HG02884 (cell line): ENCODE data around the gene ESYT2.

Source experiments
- ATAC-seq: cut with Tn5 transposase; IDR thresholded peaks from one replicate; pipeline ENCODE4 v1.9.1; 2021; ENCODE audit warnings: mild to moderate bottlenecking, moderate library complexity; ENCODE audit not compliant: unreplicated experiment

ESYT2 gene

GRCh38 chr7:158774952-158775351, 54.4 kb downstream of the ESYT2 start:
- ATAC-seq = no peak

GRCh38 chr7:158772916-158773315, 56.4 kb downstream of the ESYT2 start:
- no peak for ATAC-seq

DNA sequence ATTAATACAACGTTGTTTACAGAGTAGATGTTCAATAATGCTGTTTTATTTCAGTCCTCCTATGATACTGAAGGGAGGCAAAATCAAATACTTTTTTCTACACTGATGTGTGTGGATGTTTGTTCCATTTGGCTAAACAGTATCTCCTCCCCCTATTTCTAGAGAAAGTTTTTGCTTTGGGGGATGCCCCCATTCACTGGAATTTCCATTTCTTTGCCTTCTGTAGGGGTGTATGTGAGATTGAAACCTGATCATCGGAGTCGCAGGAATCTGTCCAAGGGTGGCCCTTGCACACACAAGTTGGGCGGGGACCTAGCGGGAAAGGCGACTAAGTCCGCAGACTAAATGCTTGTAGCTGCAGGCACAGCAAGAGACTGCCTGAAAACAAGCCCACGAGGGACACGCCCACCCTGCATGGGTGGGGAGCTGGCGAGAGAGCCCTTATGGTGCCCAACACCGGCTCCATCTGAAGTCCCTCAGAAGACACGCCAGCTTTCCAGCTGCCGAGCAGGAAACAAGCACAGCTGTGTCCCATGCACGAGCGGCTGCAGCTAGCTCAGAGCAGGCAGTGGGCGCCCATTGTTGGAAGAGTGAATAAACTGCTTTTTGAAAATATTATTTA, 58.0 kb downstream of the ESYT2 start:
- no peak for ATAC-seq

DNA sequence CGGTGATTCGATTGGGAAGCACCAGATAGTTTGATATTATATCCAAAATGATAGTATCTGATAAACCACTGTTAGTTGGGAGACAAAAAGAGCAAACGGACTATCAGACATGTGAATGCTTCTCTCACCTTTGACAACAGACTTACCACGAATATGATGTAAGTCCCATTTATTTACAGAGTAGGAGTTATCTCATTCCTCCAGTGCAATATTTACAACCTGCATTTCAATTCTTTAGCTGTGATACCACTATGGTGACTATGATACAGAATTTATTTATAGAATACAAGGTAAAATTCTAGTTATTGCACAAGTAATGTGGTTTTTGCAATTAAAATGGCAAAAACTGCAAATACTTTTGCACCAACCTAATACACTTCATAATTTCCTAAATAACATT, 61.6 kb downstream of the ESYT2 start:
- ATAC-seq = no peak

- ATAC-seq = no peak
These were observed 62.6 kb downstream of the ESYT2 start for GRCh38 chr7:158766570-158767281.

- no peak for ATAC-seq
These were observed 64.3 kb downstream of the ESYT2 start for GRCh38 chr7:158765020-158765419.

- ATAC-seq = no peak
These were observed 65.8 kb downstream of the ESYT2 start for GRCh38 chr7:158763454-158764033.

DNA sequence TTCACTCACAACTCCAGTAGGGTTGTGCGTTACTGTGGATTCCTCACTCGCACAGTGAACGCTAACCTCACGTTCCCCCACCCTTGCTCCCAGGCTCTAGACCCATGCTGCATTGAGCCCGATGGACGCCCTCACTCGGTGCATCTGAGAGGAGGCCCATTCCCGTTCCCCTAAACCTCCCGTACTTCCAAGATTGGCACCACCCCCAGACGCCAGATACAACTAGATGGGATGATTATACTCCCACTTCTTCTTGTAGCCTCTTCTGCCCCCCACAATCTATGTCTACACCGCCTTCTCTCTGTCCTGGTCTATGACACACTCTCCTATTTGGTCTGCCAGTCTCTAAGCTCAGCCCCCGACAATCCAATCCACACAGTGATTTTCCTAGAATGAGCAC, 67.4 kb downstream of the ESYT2 start:
- ATAC-seq = no peak

DNA sequence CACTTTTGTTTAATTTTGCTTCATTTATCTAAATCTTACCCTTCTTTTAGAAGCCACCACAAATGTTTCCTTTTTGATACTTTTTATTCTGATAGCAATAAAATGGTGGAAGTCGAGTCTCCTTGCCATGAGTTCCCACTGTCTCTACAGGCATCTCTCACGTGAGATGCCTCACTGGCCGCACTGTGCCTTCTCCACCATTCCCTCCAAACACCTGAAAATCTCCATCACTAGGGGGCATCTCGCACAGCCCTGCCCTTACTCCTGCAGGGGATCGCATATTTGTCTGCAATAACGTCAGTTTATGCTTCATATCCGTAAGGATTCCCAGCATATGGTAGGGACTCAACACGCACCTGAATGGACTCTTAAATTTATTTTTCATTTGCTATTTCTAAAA, 68.4 kb downstream of the ESYT2 start:
- no peak for ATAC-seq

- no peak for ATAC-seq
These were observed 68.9 kb downstream of the ESYT2 start for GRCh38 chr7:158760445-158760764.

DNA sequence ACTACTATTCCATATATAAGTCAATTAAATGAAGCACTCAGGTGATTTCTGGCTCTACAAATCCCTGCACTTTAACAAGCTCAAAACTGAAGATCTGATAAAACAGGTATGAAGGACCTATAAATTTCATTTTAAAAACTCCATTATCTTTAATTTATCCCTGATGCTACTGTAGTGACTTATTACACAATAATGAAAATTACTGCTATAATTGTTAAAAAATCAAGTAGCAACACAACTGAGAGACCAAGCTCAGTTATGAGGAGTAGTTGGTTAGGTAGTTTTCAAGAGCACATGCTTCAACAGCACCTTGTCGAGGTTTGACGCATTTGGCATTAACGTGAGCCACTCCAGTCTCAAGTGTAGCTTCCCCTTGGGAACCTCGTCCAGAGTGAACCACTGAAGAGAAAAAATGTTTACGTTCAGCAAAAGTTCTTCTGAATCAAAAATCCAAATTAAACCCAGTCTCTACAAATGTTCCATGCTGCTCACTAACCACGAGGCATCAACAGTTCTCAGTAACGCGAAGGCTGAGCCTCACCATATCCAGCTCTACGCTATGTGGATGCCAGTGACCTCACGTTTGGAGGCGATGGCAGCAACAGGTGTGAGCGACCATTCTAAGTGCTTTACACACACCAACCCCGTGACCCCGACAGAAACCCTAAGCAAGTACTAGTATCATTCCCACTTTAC, 69.4 kb downstream of the ESYT2 start:
- no peak for ATAC-seq

DNA sequence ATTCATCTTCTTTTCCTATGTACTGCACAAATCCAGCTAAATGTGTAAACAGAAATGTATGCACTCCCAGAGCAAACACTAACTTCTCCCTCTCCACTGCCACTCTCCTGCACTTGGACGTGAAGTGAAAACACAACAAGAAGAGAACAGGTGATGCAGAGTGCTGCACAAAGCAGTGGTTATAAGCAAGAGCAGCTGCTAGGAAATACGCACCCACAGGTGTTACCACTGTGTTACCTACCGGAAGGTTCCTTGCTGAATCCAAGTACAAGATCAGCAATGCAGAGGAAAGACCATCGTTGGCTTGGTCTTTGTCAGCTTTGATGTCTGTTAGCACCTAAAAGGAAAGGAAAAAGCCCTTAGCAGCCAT, 70.1 kb downstream of the ESYT2 start:
- ATAC-seq = no peak

GRCh38 chr7:158758586-158759244, 70.6 kb downstream of the ESYT2 start:
- ATAC-seq = no peak

- ATAC-seq = no peak
These were observed 71.8 kb downstream of the ESYT2 start for GRCh38 chr7:158757404-158757989.

DNA sequence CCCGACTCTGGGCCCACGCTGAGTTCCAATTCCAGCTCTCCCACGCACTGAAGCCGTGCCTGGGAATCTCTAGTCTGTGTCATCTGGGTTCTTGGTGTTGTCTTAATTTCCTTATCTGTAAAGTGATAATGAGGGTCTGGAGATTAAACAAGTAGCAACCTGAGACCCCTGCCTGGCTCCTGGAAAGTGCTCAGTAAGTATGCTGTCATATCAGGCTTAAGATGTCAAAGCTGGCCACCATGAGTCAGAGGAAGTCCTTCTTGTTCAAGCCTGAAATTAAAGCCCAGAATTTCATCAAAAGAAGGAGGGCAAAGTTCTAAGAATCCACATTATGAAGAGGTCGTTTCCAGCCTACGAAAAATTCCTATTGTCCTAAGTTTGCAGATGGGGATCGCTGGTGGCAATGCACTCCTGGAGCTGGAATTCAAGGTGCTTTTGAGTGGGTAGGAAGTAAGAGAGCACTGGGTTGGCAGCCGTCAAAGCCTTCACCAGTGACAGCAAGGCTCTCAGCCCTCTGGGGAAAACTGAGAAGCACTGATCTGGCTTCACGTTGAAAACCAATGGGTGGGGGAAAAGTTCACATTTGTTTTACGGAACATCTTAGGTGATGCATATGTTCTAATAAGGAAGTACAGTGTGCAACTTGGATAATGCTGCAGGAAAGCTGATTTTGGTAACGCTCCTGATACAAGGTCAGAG, 74.4 kb downstream of the ESYT2 start:
- no peak for ATAC-seq

DNA sequence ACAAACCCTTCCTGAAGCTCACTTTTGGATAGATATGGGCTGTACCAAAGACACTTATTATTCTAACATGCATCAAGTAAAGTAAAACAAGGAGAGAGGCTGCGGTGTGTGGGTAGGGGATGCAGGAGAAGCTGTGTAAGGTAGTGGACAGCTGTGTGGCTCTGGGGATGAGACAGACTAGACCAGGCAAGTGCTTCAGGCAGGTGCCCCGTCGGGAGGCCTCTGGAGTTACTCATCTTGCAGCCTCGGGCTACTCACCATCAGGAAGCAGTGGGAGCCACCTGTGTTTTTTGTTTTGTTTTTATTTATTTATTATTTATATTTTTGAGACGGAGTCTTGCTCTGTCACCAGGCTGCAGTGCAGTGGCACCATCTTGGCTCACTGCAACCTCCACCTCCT, 75.4 kb downstream of the ESYT2 start:
- ATAC-seq = no peak

- ATAC-seq = no peak
These were observed 77.6 kb downstream of the ESYT2 start for GRCh38 chr7:158751751-158752150.

GRCh38 chr7:158751199-158751598, 78.1 kb downstream of the ESYT2 start:
- no peak for ATAC-seq

GRCh38 chr7:158750702-158751101, 78.6 kb downstream of the ESYT2 start:
- no peak for ATAC-seq

GRCh38 chr7:158749396-158749795, 79.9 kb downstream of the ESYT2 start:
- ATAC-seq = no peak

GRCh38 chr7:158748335-158748734, 81.0 kb downstream of the ESYT2 start:
- ATAC-seq = no peak
